ENCODE results near the gene SLC35F3. TPM values are rescaled to one million over a fixed set of nuclear protein-coding genes. Genes with fewer than 3 reads are reported as not detected.

SLC35F3 gene
- total and polyA plus RNA-seq, 9 donors: 0.04 to 0.69 (median 0.17) TPM; not detected in 3

DNA sequence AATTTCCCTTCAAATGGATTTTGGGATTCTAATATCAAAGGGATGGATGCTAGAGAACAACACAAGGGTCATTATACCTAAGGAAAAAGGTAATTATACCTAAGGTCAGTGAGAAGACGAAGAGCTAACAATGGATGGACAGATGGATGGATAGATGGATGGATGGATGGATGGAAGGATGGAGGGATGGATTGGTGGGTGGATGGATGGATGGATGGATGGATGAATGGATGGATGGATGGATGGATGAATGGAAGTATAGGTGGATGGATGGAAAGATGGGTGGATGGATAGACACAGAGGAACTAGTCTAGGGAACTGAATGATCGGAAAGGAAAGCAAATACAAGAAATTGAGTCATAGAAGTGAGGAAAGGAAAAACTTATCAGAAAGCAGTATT is 34.0 kb downstream of the SLC35F3 start:
- H3K4me3 ChIP-seq: no peak overlapping the region
- H3K9me3 ChIP-seq: no peaks in the 10 kb centered on the region
- H3K27ac ChIP-seq: no peak overlapping the region
- 82 to 85% (median 84%) methylated on average over 2 of the region's 2 CpGs for WGBS, 3 donors
- H3K36me3 ChIP-seq: no peaks in the 10 kb centered on the region
- DNase-seq: no peak
- H3K4me1 ChIP-seq (ENCODE audit: insufficient read depth): no peaks in the 10 kb centered on the region
- H3K27me3 ChIP-seq: no peaks in the 10 kb centered on the region
- TF ChIP-seq EP300 (IDR thresholded peaks at IDR 0.05): no peak
- TF ChIP-seq POLR2A (IDR thresholded peaks at IDR 0.05): no peak
- TF ChIP-seq, protein P1, sequence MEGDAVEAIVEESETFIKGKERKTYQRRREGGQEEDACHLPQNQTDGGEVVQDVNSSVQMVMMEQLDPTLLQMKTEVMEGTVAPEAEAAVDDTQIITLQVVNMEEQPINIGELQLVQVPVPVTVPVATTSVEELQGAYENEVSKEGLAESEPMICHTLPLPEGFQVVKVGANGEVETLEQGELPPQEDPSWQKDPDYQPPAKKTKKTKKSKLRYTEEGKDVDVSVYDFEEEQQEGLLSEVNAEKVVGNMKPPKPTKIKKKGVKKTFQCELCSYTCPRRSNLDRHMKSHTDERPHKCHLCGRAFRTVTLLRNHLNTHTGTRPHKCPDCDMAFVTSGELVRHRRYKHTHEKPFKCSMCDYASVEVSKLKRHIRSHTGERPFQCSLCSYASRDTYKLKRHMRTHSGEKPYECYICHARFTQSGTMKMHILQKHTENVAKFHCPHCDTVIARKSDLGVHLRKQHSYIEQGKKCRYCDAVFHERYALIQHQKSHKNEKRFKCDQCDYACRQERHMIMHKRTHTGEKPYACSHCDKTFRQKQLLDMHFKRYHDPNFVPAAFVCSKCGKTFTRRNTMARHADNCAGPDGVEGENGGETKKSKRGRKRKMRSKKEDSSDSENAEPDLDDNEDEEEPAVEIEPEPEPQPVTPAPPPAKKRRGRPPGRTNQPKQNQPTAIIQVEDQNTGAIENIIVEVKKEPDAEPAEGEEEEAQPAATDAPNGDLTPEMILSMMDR (IDR thresholded peaks at IDR 0.05): no peak
- intact Hi-C loops (cut with DNase I): no loop called here

DNA sequence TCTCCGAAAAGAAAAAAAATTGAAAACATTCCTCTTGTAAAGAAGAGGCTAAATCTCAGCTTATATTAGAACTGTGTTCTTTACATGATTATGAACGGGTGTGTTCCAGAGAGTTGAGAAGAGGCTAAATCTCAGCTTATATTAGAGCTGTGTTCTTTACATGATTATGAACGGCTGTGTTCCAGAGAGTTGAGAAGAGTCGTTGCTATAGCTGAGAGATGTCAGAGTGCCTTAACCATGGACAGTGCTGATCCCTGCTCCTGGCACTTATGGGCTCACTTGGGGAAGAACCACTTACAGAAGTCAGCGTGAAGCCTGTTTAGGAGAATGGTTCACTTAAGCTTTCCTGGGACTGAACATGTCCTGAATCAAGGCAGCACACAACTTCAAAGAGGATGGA is 35.0 kb downstream of the SLC35F3 start:
- TF ChIP-seq, protein P1 (IDR thresholded peaks at IDR 0.05): no peak
- TF ChIP-seq POLR2A (IDR thresholded peaks at IDR 0.05): no peak
- TF ChIP-seq EP300 (IDR thresholded peaks at IDR 0.05): no peak

DNA sequence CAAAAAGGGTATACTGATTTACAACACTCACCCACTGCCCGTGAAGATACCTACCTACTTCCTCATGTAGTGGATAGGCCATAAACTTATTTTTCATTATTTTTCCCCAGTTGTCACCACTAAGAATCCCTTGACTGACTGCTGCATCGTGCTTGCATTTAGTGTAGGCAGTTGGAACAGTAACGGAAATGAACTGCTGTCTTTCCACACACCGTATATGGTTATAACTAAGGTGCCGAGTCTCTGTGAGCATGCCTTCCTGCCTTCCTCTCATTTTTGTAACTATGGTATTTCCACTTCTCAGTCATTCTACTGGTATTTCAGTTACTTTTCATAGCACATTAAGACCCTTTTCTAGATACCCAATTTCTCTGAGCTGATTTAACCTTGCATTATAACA is 36.4 kb downstream of the SLC35F3 start:
- no peaks in the 10 kb centered on the region for H3K27me3 ChIP-seq
- TF ChIP-seq EP300 (IDR thresholded peaks at IDR 0.05) (no peak), POLR2A (IDR thresholded peaks at IDR 0.05) (no peak)
- TF ChIP-seq, protein P1 (IDR thresholded peaks at IDR 0.05): no peak

More for the DNA sequence above, 35.0 kb downstream of the SLC35F3 start:
- no peak overlapping the region for H3K27ac ChIP-seq
- H3K27me3 ChIP-seq: no peaks in the 10 kb centered on the region
- 81 to 84% (median 82%) methylated on average over 5 of the region's 5 CpGs for WGBS, 3 donors
- H3K36me3 ChIP-seq: no peaks in the 10 kb centered on the region
- H3K4me3 ChIP-seq: no peak overlapping the region
- H3K9me3 ChIP-seq: no peaks in the 10 kb centered on the region
- no peaks in the 10 kb centered on the region for H3K4me1 ChIP-seq (ENCODE audit: insufficient read depth)
- DNase-seq: no peak
- intact Hi-C loops (cut with DNase I): no loop called here

DNA sequence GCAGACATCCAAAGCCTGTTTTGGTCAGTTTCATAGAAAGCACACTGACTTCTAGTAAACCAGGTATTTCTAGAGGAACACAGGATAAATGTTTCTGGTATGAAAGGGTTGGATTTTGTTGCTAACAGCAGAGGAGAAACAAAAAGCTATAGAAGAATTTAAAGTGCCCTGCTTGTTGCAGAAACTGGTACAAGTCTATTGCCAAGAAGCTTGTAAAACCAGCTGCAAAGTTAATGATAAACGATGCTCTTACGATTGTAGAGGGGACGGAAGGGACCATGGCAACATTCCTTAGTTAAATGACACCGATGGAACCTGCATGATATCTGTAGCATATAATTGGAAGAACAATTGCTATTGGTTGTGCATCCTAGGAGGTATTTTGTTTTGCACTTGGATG is 40.1 kb downstream of the SLC35F3 start:
- Histone ChIP-seq H3K9me3 (no peaks in the 10 kb centered on the region), H3K36me3 (no peaks in the 10 kb centered on the region), H3K4me1 (ENCODE audit: insufficient read depth) (no peaks in the 10 kb centered on the region), H3K27me3 (no peaks in the 10 kb centered on the region), H3K27ac (no peak overlapping the region), H3K4me3 (no peak overlapping the region)
- DNase-seq: no peak
- 67 to 69% (median 68%) methylated on average over 4 of the region's 4 CpGs for WGBS, 3 donors
- intact Hi-C loops (cut with DNase I): no loop called here
- TF ChIP-seq POLR2A (IDR thresholded peaks at IDR 0.05) (no peak), EP300 (IDR thresholded peaks at IDR 0.05) (no peak)
- TF ChIP-seq, protein P1 (IDR thresholded peaks at IDR 0.05): no peak

More for the DNA sequence above, 36.4 kb downstream of the SLC35F3 start:
- H3K4me3 ChIP-seq: no peak overlapping the region
- DNase-seq: no peak
- WGBS, 3 donors: 76 to 86% (median 78%) methylated on average over 5 of the region's 5 CpGs
- no peaks in the 10 kb centered on the region for H3K9me3 ChIP-seq
- no peaks in the 10 kb centered on the region for H3K4me1 ChIP-seq (ENCODE audit: insufficient read depth)
- H3K27ac ChIP-seq: no peak overlapping the region
- intact Hi-C loops (cut with DNase I): no loop called here
- no peaks in the 10 kb centered on the region for H3K36me3 ChIP-seq

Measured in ovary (tissue), 9 donors.